ENCODE measurements around the gene DPH1.

- TF ChIP-seq CTCF (IDR thresholded peaks at IDR 0.05) = peak; percentile 98
- TF ChIP-seq JUNB (IDR thresholded peaks at IDR 0.05) = no peak
- no peak for TF ChIP-seq EP300 (IDR thresholded peaks at IDR 0.05)
- no peak for TF ChIP-seq HDAC2 (IDR thresholded peaks at IDR 0.05)
- no peak for TF ChIP-seq CHD2 (IDR thresholded peaks at IDR 0.05; ENCODE audit: low read length, partially characterized antibody)
- no peak for TF ChIP-seq POLR2A (IDR thresholded peaks at IDR 0.05; ENCODE audit: low read length)
Measured at GRCh38 chr17:2054512-2055291, 24.7 kb downstream of the DPH1 start, which contains the start of gene HIC1.

Data from A549 (cell line).